SK-N-SH (cell line): ENCODE measurements around the gene MYO15B. TPM values are rescaled to one million over a fixed set of nuclear protein-coding genes. Genes with fewer than 3 reads are reported as not detected.

Experiments
- CTCF ChIA-PET: fragments of 300-600, 350-600 bp; formaldehyde crosslinking; extraction: SDS; loops from one replicate; lab custom pipeline; 2021; lab: Yijun Ruan, JAX
- POLR2A ChIA-PET: fragments of 350-600 bp; sonication (Branson Sonifier 250); formaldehyde crosslinking; extraction: SDS; loops from one replicate; lab custom pipeline; 2020; ENCODE audit warnings: antibody characterized with exemption, inconsistent platforms; lab: Yijun Ruan, JAX
- DNase-seq: peaks from one replicate; pipeline ENCODE4 v3.0.0; 2012
- H2AFZ ChIP-seq: fragments of 200-600 bp; sonication (generic); 2 replicates; pipeline ENCODE4 v1.8.1; 2016; ENCODE audit warnings: antibody characterized with exemption, mild to moderate bottlenecking, low read depth
- H3F3A ChIP-seq: fragments of 200-600 bp; sonication (generic); replicated peaks from 2 replicates; pipeline ENCODE3; 2016; ENCODE audit warnings: antibody characterized with exemption, mild to moderate bottlenecking; ENCODE audit not compliant: insufficient read depth
- H3K27ac ChIP-seq, 2 experiments: fragments of 200-500 bp in 1 of 2; fragments of 200-600 bp in 1 of 2; sonication (Bioruptor generic) in 1 of 2; sonication (generic), shearing (Covaris generic) in 1 of 2; 2 replicates each; pipeline versions ENCODE4 v1.5.1 to v1.6.1; 2014 to 2016; ENCODE audit warnings: low read depth in 2 of 2, inconsistent platforms in 1 of 2, low read length in 1 of 2, mild to moderate bottlenecking in 1 of 2, mixed read lengths in 1 of 2
- H3K27me3 ChIP-seq: fragments of 200-600 bp; sonication (generic), shearing (Covaris generic); 2 replicates; pipeline ENCODE4 v1.6.1; 2016; ENCODE audit warnings: mixed run types; ENCODE audit not compliant: insufficient read depth
- H3K36me3 ChIP-seq, 2 experiments: fragments of 200-500 bp in 1 of 2; fragments of 200-600 bp in 1 of 2; sonication (Bioruptor generic) in 1 of 2; sonication (generic) in 1 of 2; replicated peaks in 1 of 2; 2 replicates each; pipeline versions ENCODE3 to v1.5.1; 2014 to 2016; ENCODE audit warnings: low read length in 1 of 2, mild to moderate bottlenecking in 1 of 2; ENCODE audit not compliant: insufficient read depth in 2 of 2, control insufficient read depth in 1 of 2
- H3K4me1 ChIP-seq, 2 experiments: fragments of 200-500 bp in 1 of 2; fragments of 200-600 bp in 1 of 2; sonication (Bioruptor generic) in 1 of 2; sonication (generic), shearing (Covaris generic) in 1 of 2; 2 replicates each; pipeline versions ENCODE4 v1.5.1 to v1.6.1; 2014 to 2016; ENCODE audit warnings: low read depth in 1 of 2, low read length in 1 of 2, mixed run types in 1 of 2; ENCODE audit not compliant: insufficient read depth in 2 of 2, control insufficient read depth in 1 of 2
- H3K4me2 ChIP-seq: fragments of 200-600 bp; sonication (generic), shearing (Covaris generic); 2 replicates; pipeline ENCODE4 v1.6.1; 2017; ENCODE audit warnings: mixed run types
- H3K4me3 ChIP-seq, 2 experiments: fragments of 200-500 bp in 1 of 2; fragments of 200-600 bp in 1 of 2; sonication (Bioruptor generic) in 1 of 2; sonication (generic), shearing (Covaris generic) in 1 of 2; 2 replicates each; pipeline versions ENCODE4 v1.5.1 to v1.8.1; 2014 to 2016; ENCODE audit warnings: low read depth in 2 of 2, inconsistent platforms in 1 of 2, low read length in 1 of 2, mild to moderate bottlenecking in 1 of 2, mixed read lengths in 1 of 2, moderate library complexity in 1 of 2
- H3K79me2 ChIP-seq: fragments of 200-600 bp; sonication (generic); 2 replicates; pipeline ENCODE4 v1.8.1; 2017; ENCODE audit warnings: mild to moderate bottlenecking; ENCODE audit not compliant: insufficient read depth
- H3K9ac ChIP-seq: fragments of 200-600 bp; sonication (generic); 2 replicates; pipeline ENCODE4 v1.6.1; 2017; ENCODE audit warnings: mixed run types
- H3K9me2 ChIP-seq: fragments of 200-600 bp; sonication (generic); 2 replicates; pipeline ENCODE4 v1.6.1; 2017; ENCODE audit warnings: mixed run types
- H3K9me3 ChIP-seq: fragments of 200-600 bp; sonication (generic); 2 replicates; pipeline ENCODE4 v1.6.1; 2017; ENCODE audit warnings: mixed run types, mild to moderate bottlenecking, moderate library complexity
- H4K20me1 ChIP-seq: fragments of 200-600 bp; sonication (generic); 2 replicates; pipeline ENCODE4 v1.6.1; 2017; ENCODE audit warnings: mild to moderate bottlenecking, mixed run types; ENCODE audit not compliant: insufficient read depth
- FOSL2 ChIP-seq: IDR thresholded peaks from 2 replicates; pipeline ENCODE4 v1.4.0; 2012; ENCODE audit warnings: low read depth, mild to moderate bottlenecking, moderate library complexity, borderline replicate concordance
- GABPA ChIP-seq: IDR thresholded peaks from 2 replicates; pipeline ENCODE4 v1.4.0; 2012; ENCODE audit warnings: low read depth, mild to moderate bottlenecking
- GATA2 ChIP-seq: sonication (generic); formaldehyde crosslinking; IDR thresholded peaks from 2 replicates; pipeline ENCODE4 v1.5.0; 2020; ENCODE audit warnings: mild to moderate bottlenecking, missing genetic modification reagents
- JUND ChIP-seq: IDR thresholded peaks from 2 replicates; pipeline ENCODE4 v1.4.0; 2012
- RFX5 ChIP-seq: IDR thresholded peaks from 2 replicates; pipeline ENCODE4 v1.6.1; 2012; ENCODE audit warnings: mild to moderate bottlenecking, improper control_type of control experiment, low read length
- RXRA ChIP-seq: IDR thresholded peaks from 2 replicates; pipeline ENCODE4 v1.4.0; 2012; ENCODE audit warnings: low read depth, mild to moderate bottlenecking, borderline replicate concordance
- TAF1 ChIP-seq: IDR thresholded peaks from 2 replicates; pipeline ENCODE4 v1.6.1; 2012; ENCODE audit warnings: low read depth, mild to moderate bottlenecking, low read length, moderate library complexity, borderline replicate concordance
- WGBS: methylation state at CpG from one replicate; pipeline ENCODE4 v1.1.6; 2017; ENCODE audit warnings: low lambda C conversion rate; 5-methylcytosine and 5-hydroxymethylcytosine counted together
- polyA plus RNA-seq, 3 experiments: library from polyadenylated mRNA; depleted of rRNA; stranded (reverse); fragments of >200 nt; gene quantifications; 2 replicates each; pipeline ENCODE4 v1.2.3, GENCODE V29; 2012
- TF ChIP-seq, protein P1 (sequence below): IDR thresholded peaks from 2 replicates; pipeline ENCODE4 v1.4.0; 2012; ENCODE audit warnings: low read depth
- TF ChIP-seq, protein P2 (sequence below): IDR thresholded peaks from 2 replicates; pipeline ENCODE4 v1.4.0; 2012; ENCODE audit warnings: low read depth, borderline replicate concordance
- TF ChIP-seq, protein P3 (sequence below): fragments of 150-350 bp; IDR thresholded peaks from 2 replicates; pipeline ENCODE4 v1.6.1; 2016; ENCODE audit warnings: mild to moderate bottlenecking, low read depth, low read length
- TF ChIP-seq, protein P4 (sequence below): fragments of 200-600 bp; sonication (generic); IDR thresholded peaks from 2 replicates; pipeline ENCODE4 v1.6.1; 2017; ENCODE audit warnings: antibody characterized with exemption, mild to moderate bottlenecking, moderate library complexity

Gene MYO15B
- polyA plus RNA-seq, 1 of the 3 experiments (the other 2 are of a cell fraction), result 10.3 TPM

DNA sequence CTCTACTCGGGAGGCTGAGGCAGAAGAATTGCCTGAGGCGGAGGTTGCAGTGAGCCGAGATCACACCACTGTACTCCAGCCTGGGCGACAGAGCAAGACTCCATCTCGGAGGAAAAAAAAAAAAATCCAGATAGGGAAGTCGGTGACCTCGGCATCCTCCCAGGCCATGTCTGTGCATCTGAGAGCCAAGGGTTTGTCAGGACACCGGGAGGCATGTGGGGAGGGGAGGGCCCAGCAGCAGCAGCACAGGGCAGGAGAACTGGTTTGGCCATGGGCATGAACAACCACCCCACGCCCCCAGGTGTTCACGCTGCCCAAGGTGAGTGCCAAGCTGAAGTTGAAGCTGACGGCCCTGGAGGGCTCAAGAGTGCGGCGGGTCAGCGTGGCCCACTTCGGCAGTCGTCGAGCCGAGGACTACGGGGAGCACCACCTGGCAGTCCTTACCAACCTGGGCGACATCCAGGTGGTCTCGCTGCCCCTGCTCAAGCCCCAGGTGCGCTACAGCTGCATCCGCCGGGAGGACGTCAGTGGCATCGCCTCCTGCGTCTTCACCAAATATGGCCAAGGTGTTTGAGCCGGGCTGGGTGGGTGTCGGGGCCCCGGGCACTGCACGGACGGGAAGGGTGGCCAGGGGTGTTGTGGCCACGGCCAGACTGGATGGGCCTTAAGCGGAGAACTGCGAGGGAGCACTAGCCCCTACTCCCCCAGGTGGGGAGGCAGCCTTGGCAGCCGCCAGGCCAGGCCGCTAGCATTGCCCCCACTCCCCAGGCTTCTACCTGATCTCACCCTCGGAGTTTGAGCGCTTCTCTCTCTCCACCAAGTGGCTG, 14.7 kb upstream of the MYO15B start:
- H3K4me1 ChIP-seq, result no peaks in the 10 kb centered on the region; a peak in 1 of 4 replicates
- no peaks in the 10 kb centered on the region for H3K27me3 ChIP-seq
- H3K4me2 ChIP-seq, result no peak overlapping the region
- no peak for DNase-seq
- no peak overlapping the region for H3K4me3 ChIP-seq
- no peaks in the 10 kb centered on the region for H3K9me2 ChIP-seq
- no peak for TF ChIP-seq JUND
- TF ChIP-seq RFX5, result no peak
- no peak for TF ChIP-seq GATA2
- TF ChIP-seq TAF1, result no peak
- no peak for TF ChIP-seq RXRA
- TF ChIP-seq, protein P1, sequence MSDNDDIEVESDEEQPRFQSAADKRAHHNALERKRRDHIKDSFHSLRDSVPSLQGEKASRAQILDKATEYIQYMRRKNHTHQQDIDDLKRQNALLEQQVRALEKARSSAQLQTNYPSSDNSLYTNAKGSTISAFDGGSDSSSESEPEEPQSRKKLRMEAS, result no peak
- TF ChIP-seq FOSL2, result no peak
- no peak for TF ChIP-seq GABPA
- TF ChIP-seq, protein P2, sequence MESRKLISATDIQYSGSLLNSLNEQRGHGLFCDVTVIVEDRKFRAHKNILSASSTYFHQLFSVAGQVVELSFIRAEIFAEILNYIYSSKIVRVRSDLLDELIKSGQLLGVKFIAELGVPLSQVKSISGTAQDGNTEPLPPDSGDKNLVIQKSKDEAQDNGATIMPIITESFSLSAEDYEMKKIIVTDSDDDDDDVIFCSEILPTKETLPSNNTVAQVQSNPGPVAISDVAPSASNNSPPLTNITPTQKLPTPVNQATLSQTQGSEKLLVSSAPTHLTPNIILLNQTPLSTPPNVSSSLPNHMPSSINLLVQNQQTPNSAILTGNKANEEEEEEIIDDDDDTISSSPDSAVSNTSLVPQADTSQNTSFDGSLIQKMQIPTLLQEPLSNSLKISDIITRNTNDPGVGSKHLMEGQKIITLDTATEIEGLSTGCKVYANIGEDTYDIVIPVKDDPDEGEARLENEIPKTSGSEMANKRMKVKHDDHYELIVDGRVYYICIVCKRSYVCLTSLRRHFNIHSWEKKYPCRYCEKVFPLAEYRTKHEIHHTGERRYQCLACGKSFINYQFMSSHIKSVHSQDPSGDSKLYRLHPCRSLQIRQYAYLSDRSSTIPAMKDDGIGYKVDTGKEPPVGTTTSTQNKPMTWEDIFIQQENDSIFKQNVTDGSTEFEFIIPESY, result no peak
- TF ChIP-seq, protein P3, sequence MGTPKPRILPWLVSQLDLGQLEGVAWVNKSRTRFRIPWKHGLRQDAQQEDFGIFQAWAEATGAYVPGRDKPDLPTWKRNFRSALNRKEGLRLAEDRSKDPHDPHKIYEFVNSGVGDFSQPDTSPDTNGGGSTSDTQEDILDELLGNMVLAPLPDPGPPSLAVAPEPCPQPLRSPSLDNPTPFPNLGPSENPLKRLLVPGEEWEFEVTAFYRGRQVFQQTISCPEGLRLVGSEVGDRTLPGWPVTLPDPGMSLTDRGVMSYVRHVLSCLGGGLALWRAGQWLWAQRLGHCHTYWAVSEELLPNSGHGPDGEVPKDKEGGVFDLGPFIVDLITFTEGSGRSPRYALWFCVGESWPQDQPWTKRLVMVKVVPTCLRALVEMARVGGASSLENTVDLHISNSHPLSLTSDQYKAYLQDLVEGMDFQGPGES, result no peak
- TF ChIP-seq, protein P4, sequence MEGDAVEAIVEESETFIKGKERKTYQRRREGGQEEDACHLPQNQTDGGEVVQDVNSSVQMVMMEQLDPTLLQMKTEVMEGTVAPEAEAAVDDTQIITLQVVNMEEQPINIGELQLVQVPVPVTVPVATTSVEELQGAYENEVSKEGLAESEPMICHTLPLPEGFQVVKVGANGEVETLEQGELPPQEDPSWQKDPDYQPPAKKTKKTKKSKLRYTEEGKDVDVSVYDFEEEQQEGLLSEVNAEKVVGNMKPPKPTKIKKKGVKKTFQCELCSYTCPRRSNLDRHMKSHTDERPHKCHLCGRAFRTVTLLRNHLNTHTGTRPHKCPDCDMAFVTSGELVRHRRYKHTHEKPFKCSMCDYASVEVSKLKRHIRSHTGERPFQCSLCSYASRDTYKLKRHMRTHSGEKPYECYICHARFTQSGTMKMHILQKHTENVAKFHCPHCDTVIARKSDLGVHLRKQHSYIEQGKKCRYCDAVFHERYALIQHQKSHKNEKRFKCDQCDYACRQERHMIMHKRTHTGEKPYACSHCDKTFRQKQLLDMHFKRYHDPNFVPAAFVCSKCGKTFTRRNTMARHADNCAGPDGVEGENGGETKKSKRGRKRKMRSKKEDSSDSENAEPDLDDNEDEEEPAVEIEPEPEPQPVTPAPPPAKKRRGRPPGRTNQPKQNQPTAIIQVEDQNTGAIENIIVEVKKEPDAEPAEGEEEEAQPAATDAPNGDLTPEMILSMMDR, result no peak
- CTCF ChIA-PET, result interaction anchor here (0.6 to 1.5 kb wide), 3 partner anchors 16 to 40 kb away, joined by 3 to 4 read pairs (median 3); no protein-coding TSS in a partner anchor
- no peak overlapping the region for H2AFZ ChIP-seq
- no peak overlapping the region for H3K9ac ChIP-seq
- 92% methylated on average over 38 of the region's 39 CpGs for WGBS
- H3K27ac ChIP-seq, result no peak overlapping the region
- no peaks in the 10 kb centered on the region for H3K36me3 ChIP-seq
- H4K20me1 ChIP-seq, result no peaks in the 10 kb centered on the region
- no peaks in the 10 kb centered on the region for H3F3A ChIP-seq
- POLR2A ChIA-PET, result no interaction called here
- no peaks in the 10 kb centered on the region for H3K79me2 ChIP-seq
- no peaks in the 10 kb centered on the region for H3K9me3 ChIP-seq
